Activated T-cell treated with anti-CD3 and anti-CD28 coated beads for 24 hours (primary cell): ENCODE results near the gene RYR2.

ENCODE experiments used
- DNase-seq: peaks from one replicate; pipeline ENCODE4 v3.0.0-alpha.2; 2020; ENCODE audit warnings: low read depth

RYR2 gene

DNA sequence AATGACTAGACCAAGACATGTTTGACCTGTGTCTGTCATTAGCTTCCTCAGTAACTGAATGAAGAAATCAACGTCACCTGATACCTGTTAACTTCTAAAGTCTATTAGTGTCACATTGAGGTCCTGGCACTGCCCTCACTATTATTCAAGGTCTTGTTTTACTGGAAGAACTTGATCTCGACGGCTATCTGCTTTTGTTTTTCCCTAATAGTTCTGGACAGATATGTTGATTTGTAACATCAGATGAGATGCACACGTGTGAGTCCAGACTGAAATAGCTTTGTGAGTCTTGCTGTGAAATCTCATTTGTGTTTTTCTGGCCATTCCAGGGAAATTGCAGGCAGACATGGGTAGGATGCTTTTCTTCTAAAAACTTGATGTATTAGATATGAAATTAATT, 159.2 kb downstream of the RYR2 start:
- no peak for DNase-seq

DNA sequence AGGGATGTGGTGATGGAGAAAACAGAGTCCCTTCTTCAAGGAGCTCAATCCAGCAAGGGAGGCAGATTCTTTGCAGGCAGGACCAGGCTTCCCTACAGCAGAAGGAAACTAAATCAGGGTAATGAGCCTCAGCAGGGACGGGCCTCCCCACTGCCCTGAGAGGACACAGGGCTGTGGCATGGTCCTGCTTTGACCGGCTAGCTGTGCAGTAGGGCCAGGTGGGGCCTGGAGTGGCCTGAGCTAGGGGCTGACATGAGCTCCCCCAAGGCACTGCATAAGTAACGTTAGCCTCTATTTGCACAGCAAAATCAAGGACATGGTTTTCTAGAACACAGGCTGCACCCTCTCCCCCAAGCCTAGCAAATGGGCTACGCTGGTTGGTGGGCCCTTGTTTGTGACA, 162.9 kb downstream of the RYR2 start:
- no peak for DNase-seq

DNA sequence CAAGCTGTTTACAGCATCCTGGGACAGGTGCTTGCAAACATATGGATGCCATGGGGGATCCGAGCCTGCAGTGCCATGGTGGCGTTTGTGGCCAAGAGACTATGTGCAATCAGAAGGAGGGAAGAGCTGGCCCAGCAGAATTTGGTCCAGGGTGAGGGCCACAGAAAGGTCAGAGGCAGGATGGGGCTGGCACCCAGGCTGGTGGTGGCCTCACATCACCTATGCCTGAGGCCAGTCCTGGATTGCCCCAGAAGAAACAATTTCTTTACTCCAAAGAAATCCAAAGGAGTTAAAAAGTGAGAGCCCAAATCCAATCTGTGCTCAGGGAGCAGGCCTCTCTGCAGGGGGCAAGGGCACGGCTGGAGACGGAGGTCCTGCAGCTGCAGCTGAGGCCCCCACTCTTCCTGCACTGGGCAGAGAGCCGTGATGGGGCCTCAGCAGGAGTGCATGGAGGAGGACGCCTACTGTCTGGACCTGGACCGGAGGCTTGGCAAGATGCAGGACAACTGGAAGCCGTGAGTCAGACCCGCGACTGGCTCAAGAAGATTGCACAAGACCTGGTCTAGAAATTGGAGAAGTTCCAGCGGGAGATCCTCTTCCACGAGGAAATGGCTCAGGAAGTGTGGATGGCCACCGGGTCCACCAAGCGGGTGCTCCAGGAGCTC, 163.5 kb downstream of the RYR2 start:
- no peak for DNase-seq

DNA sequence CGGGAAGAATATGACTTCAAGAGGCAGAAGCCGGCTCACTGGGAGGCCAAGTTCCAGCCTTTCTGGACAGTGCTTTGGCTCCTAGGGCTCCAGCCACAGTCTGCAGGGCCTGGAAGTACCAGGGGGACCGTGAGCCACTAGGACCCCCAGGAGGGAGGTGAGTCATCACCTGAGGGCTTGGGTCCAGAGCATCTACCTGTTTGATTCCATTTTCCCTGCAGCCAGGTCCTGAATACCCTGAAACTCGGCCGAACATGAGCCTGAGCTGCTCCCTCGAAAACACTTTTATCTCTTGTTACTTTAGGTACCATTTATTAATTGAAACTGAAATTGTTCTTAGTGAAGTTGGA, 164.1 kb downstream of the RYR2 start:
- no peak for DNase-seq

DNA sequence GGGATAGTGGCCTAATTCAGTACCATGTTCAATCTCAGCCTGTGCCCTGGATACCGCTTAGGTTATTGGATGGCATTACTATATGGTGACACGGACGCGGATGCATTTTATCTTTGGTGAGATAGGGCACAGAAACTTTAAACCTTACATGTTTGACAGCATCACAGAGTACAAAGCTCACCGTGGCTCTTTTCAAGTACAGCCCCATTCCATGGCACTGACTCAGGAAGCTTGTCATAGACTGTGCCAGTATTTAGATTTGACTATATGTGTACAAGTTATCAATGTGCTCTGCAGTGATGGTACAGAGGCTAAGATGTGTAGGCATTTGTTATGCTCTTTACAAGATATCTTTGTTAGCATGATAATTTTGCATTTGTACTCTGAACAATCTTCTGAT, 169.0 kb downstream of the RYR2 start:
- DNase-seq = no peak

DNA sequence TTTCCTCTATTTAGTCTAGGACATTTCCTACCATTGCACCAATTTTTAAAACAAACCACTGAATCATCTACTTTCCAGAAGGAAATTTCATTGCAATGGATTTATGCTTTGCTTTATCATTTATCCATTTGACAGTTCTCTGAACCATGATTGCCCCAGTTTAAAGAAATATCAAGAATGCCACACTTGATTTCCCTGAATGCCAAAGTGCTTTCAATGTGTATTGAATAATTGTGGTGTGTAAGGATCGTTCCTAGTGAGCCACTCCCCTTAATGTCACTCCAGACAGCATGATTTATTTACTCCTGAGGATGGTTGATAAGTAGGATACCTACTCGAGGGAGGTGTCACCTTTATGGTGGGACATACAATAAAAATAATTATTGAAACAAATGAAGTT, 169.6 kb downstream of the RYR2 start:
- no peak for DNase-seq

DNA sequence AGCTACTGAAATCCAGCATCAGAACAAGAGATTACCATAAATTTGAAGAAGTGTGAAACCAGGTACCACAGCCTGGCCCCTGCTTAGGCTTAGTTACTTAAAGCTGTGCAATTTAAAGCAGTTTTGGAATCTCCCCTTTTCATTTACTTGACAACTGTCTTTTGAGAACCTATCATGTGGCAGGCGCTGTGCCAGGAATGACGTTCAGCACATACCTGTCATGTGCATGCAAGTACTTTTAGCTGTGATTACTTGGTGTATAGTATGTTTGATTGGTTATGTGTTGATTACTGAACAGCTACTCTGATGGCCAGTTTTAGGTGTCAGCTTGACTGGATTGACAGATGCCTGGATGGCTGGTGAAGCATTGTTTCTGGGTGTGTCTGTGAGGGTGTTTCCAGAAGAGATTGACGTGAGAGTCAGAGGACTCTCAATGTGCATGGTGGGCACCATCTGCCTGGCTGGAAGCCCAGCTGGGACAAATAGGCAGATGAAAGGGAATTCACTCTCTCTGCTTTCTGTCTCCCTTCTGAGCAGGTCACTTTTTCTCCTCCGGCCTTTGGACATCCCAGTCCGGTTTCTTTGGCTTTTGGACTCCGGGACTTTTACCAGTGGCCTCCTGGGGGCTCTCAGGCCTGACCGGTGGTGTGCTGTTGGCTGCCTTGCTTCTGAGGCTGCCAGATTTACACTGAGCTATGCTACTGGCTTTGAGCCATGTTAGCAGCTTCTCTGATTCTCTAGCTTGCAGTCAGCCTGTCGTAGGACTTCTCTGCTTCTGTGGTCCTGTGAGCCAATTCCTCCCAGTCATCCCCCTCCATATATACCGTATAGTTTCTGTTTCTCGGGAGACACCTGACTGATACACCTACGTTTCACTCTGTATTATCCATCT, 178.0 kb downstream of the RYR2 start:
- no peak for DNase-seq

DNA sequence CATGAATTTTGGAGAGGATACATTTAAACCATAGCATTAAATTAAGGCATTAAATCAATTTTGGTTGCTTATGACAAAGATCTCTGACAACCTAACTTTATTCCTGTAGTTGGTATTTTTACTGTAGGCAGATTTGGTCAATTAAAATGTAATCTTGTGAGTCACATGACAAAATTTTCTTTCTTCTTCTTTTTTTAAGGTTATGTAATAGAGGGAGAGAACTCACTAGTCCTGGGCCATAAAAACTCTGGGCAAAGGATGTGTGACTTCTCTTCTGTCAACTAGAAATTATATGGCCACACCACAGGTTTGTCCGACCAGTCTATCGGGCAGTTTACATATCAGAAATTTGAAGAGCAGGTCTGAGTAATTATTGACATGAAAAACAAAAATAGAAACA, 181.4 kb downstream of the RYR2 start:
- DNase-seq = no peak

DNA sequence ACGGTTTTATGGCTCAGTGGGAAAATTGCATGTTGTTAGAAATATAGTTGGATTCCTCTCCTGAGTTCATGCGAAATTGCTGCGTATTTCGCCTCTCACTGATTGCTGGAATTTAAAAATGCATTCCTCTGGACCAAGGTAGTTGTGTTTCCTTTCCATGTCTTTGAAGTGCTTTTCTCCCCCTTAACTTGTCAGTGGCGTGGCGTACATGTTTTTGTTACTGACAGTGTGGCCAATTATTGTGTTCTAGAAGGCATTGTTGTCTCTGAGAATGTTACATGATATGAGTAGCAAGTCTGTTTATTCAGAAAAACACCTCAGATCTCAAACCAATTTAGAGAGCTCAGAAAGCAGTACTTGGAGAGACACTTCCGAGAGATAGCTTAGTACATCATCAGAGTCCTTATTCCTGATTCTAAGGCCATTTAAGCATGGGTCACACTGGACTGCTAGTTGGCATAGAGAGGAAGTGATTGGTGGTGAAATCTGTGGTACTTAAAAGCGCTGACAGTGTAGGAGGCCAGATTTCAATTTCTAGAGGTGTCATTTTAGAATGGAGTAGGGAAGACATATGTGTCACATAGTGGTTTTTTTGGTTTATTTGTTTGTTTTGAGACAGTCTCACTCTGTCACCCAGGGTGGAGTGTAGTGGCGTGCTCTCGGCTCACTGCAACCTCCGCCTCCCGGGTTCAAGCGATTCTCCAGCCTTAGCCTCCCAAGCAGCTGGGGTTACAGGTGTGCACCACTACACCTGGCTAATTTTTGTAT, 184.4 kb downstream of the RYR2 start:
- DNase-seq = no peak

DNA sequence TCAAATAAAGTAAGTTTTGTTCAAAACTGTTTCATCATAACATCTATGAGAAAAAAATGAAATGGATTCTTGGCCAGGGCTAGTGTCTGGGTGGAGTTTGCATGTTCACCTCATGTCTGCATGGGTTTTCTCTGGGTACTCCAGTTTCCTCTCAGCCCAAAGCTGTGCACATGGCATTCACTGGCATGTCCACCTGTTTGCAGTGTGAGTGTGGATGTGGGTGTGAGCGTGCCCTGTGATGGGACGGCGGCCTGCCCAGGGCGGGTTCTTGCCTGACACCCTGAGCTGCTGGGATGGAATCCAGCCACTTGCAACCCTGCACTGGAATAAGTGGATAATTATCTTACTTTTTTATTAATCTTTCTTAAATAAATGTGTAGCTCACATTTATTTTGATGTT, 185.5 kb downstream of the RYR2 start:
- no peak for DNase-seq

DNA sequence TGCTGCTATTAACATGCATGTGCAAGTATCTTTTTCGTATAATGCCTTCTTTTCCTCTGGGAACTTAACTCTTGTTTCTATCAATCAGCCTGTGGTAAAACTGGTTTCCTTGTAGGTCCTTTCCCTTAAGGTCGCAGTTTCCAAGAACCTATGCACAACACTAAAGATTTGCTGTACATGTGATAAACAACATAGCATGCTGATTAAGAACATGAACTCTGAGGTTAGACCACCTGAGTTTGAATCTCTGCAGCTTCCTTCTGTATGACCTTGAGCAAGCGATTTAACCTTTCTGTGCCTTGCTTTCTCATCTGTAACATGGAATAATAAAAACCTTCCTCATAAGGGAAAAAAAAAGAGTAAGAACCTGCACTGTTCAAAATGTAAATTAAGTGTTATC, 186.4 kb downstream of the RYR2 start:
- no peak for DNase-seq

DNA sequence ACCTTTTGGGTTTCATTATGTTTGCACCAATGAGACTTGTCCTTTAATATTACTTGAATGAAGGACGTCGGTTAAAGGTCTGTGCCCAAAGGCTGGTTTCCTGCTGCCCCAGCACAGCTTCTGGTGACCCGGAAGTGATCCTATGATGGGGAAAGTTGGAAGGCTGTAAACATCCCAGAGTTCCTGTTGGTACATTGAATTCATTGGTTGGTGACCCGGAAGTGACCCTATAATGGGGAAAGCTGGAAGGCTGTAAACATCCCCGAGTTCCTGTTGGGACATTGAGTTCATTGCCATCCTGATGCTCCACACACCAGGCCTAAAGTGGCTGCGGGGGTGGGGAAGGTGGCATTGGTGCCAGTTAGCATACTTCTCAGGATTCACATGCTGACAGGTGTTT, 187.3 kb downstream of the RYR2 start:
- no peak for DNase-seq

DNA sequence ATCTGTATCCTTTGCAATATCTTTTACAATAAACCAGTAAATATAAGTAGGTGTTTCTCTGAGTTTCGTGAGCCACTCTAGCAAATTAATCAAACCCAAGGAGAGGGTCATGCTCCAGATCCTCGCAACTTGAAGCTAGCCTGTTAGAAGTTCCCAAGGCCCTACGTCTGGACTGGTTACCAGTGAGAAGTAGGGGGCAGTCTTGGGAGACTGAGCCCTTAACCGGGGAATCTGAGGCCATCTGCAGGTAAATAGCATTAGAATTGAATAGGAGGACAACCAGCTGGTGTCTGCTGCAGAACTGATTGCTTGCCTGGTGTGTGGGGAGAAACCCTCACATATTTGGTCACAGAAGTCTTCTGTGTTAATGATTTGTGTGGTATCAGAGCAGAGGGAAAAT, 190.5 kb downstream of the RYR2 start:
- DNase-seq = no peak

DNA sequence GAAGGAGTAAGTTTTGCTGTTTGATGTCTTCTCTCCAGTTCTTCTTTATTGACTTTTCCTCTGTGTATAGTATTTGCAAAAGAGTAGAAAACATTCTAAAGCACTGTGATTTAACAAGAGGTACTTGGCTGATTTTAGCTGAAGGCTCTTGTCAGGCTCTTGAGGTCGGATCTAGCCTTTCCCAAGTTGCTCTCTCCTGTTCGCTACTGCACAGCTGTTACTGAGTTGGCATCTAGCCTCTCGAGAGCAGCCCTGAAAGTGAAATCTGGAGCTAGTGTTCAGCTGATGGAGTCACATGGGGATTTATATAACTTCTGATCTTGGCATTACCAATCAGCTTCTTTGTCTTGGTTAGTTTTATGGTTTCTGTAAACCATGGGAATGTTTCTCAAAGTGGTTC, 193.1 kb downstream of the RYR2 start:
- no peak for DNase-seq

DNA sequence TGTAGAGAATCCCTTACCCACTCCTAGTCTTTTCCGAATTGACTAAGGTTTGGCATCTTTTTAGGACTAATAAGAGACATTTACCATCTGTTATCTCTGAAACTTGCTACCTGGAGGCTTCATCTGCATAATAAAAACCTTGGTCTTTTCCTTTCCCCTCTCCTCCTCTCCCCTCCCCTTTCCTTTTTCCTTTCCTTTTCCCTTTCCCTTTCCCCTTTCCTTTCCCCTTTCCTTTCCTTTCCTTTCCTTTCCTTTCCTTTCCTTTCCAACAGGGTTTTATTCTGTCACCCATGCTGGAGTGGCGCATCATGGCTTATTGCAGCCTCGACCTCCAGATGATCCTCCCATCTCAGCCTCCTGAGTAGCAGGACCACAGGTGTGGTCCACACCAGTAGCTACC, 195.7 kb downstream of the RYR2 start:
- DNase-seq = no peak

DNA sequence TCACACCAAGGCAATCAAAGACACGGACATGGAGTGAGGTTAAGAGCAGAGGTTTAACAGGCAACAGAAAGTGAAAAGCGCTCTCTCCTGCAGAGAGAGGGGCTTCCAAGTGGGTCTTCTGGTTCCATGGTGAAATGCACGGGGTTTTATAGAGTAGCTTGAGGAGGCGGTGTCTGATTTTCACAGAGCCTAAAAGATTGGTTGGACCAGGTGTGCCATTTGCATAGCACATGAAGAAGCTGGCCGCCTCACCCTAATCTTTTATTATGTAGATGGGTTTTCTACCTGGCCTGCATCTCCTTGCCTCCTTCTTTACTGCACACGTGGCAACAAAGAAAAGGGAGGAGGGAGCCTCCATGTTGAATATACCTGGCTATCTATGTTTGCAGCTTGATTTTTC, 197.3 kb downstream of the RYR2 start:
- no peak for DNase-seq

DNA sequence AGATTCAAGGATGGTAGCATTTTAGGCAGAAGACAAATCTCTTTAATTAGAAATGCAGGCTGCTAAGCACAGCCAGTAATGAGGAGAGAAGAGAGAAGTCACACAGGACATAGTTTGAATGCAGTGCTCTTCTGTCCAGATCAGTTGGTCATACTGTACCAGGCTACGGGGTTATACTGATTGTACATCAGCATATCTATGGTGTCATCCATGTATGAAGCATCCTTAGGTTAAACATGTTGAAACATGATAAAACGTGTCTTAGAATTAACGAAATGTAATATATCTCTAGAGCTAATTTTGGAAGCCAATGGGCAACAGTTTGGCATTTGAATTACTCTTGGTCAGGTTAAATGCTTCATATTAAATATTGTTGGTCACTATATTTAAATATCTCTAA, 199.1 kb downstream of the RYR2 start:
- DNase-seq = no peak

DNA sequence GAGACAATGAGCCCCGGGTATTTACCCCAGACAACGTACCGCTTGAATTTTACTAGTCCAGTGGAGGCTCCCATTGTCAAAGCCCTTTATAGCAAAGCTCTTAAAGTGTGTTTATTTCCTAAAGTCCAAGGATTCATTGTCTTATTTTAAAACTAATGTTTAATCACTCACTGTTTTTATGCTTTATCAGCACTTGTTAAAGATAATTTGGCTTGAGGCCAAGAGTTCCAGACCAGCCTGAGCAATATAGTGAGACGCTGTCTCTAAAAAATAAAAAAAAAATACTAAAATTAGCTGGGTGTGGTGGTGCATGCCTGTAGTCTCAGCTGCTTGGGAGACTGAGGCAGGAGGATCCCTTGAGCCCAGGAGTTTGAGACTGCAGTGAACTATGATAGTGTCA, 202.8 kb downstream of the RYR2 start:
- DNase-seq = no peak

DNA sequence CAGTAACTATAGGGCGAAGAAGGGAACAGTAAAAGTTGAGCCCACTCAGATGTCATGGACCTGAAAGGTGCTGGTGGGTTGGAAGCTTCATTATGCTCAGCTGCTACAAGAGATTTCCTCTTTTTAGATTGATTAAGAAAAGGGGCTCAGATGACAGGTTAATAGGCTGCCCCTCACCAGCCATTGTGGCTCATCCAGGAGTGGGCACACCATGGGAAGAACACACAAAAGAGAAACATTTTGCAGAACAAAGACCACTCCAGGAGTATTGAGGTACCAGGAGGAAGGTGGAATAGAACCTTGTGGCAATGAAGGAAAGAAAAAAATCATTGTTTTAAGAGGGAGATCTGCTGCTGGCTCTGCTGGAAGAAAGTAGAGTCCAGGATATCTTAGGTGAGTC, 205.5 kb downstream of the RYR2 start:
- DNase-seq = no peak

DNA sequence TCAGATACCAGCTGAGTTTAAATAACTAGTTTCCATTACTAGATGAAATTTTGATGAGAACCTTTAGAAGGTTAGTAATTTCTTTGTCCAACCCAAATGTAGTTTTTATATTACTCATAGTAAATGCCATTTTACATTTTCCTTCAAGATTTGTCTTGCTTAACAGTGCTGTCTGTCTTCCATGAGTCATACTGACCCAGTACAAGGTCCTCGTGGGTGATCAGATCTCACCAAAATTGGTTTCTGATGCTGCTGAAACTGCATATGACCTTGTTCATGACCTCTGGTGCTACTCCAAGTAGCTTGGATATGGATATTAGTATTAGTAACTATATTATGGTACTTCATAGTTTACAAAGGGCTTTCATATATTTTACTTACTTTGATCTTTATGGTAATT, 207.1 kb downstream of the RYR2 start:
- DNase-seq = no peak

DNA sequence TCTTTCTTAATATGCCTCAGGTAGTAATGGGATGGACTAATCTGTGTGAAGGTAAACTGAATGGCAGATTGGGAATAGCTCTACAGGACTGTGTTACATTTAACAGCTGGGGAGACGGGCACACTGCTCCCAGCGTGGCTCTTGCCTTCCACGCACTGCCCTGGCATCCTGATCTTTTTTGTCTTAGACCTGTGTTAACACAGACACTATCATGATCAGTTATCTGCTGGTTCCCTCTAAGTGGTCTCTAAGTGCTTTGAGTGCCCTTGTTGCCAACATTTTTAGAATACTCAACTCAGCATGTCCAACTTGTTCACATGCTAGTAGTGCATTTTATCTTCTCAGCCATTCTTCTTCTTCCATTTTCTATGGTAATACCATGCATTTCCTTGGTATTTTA, 208.1 kb downstream of the RYR2 start:
- DNase-seq = no peak

DNA sequence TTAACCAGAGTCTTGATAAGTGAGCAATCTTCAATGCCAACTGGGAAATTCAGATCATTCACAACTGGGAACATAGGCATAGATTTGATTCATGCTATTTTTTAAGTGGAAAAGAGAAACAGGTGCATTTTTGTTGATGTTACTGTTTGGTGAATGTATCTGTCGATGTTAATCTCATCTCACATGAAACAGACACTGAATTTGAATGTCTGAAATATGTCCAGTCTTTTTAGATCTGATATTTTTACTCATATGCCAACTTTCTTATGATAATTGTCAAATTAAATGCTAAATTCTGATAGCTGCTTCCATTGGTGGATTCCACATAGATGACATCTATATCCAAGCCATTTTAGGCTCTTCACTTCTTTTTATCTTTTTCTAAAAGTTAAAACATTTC, 213.1 kb downstream of the RYR2 start:
- no peak for DNase-seq

DNA sequence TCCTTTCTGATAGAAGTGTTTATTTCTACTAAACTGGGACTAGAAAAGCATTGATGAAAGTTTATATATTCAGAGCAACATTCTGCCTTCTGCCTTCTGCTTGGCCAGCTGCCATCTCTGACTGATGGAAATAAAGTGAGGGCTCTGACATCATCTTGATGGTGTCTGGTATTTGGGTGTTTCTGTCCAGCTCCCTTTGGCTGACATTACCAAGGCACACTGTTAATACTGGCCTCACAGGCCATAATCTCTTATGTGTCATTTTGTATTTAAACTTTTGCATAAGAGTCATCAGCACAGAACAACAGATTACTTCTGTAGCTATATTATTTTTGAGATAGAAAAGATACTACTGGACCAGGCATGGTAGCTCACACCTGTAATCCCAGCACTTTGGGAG, 216.9 kb downstream of the RYR2 start:
- no peak for DNase-seq
